B cell (primary cell): Measurements from ENCODE around the gene ERBB4. TPM values are rescaled to one million over a fixed set of nuclear protein-coding genes. Genes with fewer than 3 reads are reported as not detected.

Source experiments
- ATAC-seq: fragments of 200-7000 bp; cut with Tn5 transposase; one replicate; pipeline ENCODE4 v1.10.0; 2021; ENCODE audit warnings: low read depth, mild to moderate bottlenecking, moderate number of reproducible peaks, moderate library complexity
- CTCF ChIA-PET: fragments of 350-600 bp; sonication (Branson Sonifier 250); formaldehyde crosslinking; loops from one replicate; lab custom pipeline; 2021; ENCODE audit warnings: antibody characterized with exemption, inconsistent platforms; lab: Charles Lee
- POLR2A ChIA-PET: fragments of 350-600 bp; sonication (Branson Sonifier 250); formaldehyde crosslinking; loops from one replicate; lab custom pipeline; 2021; ENCODE audit warnings: antibody characterized with exemption; lab: Charles Lee
- DNase-seq: peaks from one replicate; pipeline ENCODE4 v3.0.0; 2013
- H2AFZ ChIP-seq: 2 replicates; pipeline ENCODE4 v1.6.1; 2012; ENCODE audit warnings: mild to moderate bottlenecking, low read depth, low read length; ENCODE audit not compliant: insufficient read depth, poor library complexity, severe bottlenecking
- H3K27ac ChIP-seq, 2 donors: 1 replicate in 1 of 2; 2 replicates in 1 of 2; pipeline ENCODE4 v1.5.1; 2012 to 2013; ENCODE audit warnings: low read length in 2 of 2, mild to moderate bottlenecking in 2 of 2, moderate library complexity in 1 of 2
- H3K27me3 ChIP-seq, 4 experiments: fragments of 200-600 bp in 1 of 4; sonication (generic) in 1 of 4; replicated peaks in 1 of 4; 1 replicate in 2 of 4; 2 replicates in 2 of 4; pipeline versions ENCODE4 v1.6.1 to v1.7.0; 2013 to 2016; ENCODE audit warnings: low read length in 3 of 4, mild to moderate bottlenecking in 2 of 4, mixed read lengths in 1 of 4, moderate library complexity in 1 of 4; ENCODE audit not compliant: insufficient read depth in 4 of 4, control insufficient read depth in 3 of 4; ENCODE audit errors: control extremely low read depth in 1 of 4
- H3K36me3 ChIP-seq, 2 experiments: replicated peaks in 1 of 2; 1 replicate in 1 of 2; 2 replicates in 1 of 2; pipeline versions ENCODE4 v1.6.1 to v1.7.1; 2013; ENCODE audit warnings: low read length in 1 of 2; ENCODE audit not compliant: insufficient read depth in 2 of 2, control insufficient read depth in 1 of 2; ENCODE audit errors: control extremely low read depth in 1 of 2, extremely low read depth in 1 of 2
- H3K4me1 ChIP-seq, 2 donors: fragments of 200-600 bp in 1 of 2; sonication (generic) in 1 of 2; 1 replicate in 1 of 2; 2 replicates in 1 of 2; pipeline versions ENCODE4 v1.5.1 to v1.6.1; 2013 to 2017; ENCODE audit warnings: low read length in 2 of 2; ENCODE audit not compliant: control insufficient read depth in 2 of 2, insufficient read depth in 2 of 2
- H3K4me2 ChIP-seq: replicated peaks from 2 replicates; pipeline ENCODE3; 2012; ENCODE audit warnings: mild to moderate bottlenecking, low read depth, low read length; ENCODE audit not compliant: poor library complexity, severe bottlenecking
- H3K4me3 ChIP-seq, 5 experiments: fragments of 200-600 bp in 1 of 5; sonication (generic) in 1 of 5; 1 replicate in 3 of 5; 2 replicates in 2 of 5; pipeline versions ENCODE4 v1.5.1 to v1.7.0; 2011 to 2016; ENCODE audit warnings: low read length in 4 of 5, mild to moderate bottlenecking in 4 of 5, low read depth in 2 of 5, control low read depth in 1 of 5, moderate library complexity in 1 of 5; ENCODE audit not compliant: insufficient read depth in 1 of 5; ENCODE audit errors: control extremely low read depth in 1 of 5, extremely low read depth in 1 of 5
- H3K79me2 ChIP-seq: fragments of 200-600 bp; sonication (generic); one replicate; pipeline ENCODE4 v1.6.0; 2016; ENCODE audit warnings: low read length; ENCODE audit not compliant: control insufficient read depth, insufficient read depth
- H3K9ac ChIP-seq: fragments of 200-600 bp; sonication (generic); 2 replicates; pipeline ENCODE4 v1.6.1; 2017; ENCODE audit warnings: mild to moderate bottlenecking, low read length, moderate library complexity
- H3K9me3 ChIP-seq, 3 donors: one replicate each; pipeline versions ENCODE4 v1.6.1 to v1.7.1; 2013; ENCODE audit warnings: low read length in 2 of 3; ENCODE audit not compliant: control insufficient read depth in 2 of 3, insufficient read depth in 1 of 3; ENCODE audit errors: control extremely low read depth in 1 of 3
- H4K20me1 ChIP-seq: 2 replicates; pipeline ENCODE4 v1.6.0; 2012; ENCODE audit warnings: mild to moderate bottlenecking, low read length; ENCODE audit not compliant: insufficient read depth, control insufficient read depth, poor library complexity, severe bottlenecking
- H3K27ac Mint-ChIP-seq: one replicate; pipeline ENCODE4 v1.8.0; 2021; ENCODE audit warnings: mixed read lengths
- H3K27me3 Mint-ChIP-seq: one replicate; pipeline ENCODE4 v1.8.0; 2021; ENCODE audit warnings: mixed read lengths
- H3K4me1 Mint-ChIP-seq: one replicate; pipeline ENCODE4 v1.8.0; 2021; ENCODE audit warnings: mixed read lengths
- H3K4me3 Mint-ChIP-seq: one replicate; pipeline ENCODE4 v1.8.0; 2021; ENCODE audit warnings: mixed read lengths
- H3K9me3 Mint-ChIP-seq: one replicate; pipeline ENCODE4 v1.8.0; 2022; ENCODE audit warnings: mixed read lengths; ENCODE audit not compliant: insufficient read depth
- CTCF ChIP-seq: fragments of 200-600 bp; IDR thresholded peaks from one replicate; pipeline ENCODE4 v1.8.0; 2022; ENCODE audit warnings: antibody characterized with exemption, mild to moderate bottlenecking
- EZH2 ChIP-seq: IDR thresholded peaks from 2 replicates; pipeline ENCODE4 v1.6.1; 2012; ENCODE audit warnings: borderline replicate concordance, low read depth, mild to moderate bottlenecking, moderate library complexity, low read length; ENCODE audit not compliant: insufficient read depth, poor library complexity, severe bottlenecking
- WGBS: methylation state at CpG from one replicate; pipeline ENCODE4 v1.1.5; 2013; ENCODE audit warnings: missing lambda C conversion rate; ENCODE audit not compliant: insufficient coverage; 5-methylcytosine and 5-hydroxymethylcytosine counted together
- intact Hi-C: fragments of 100-400 bp; cut with micrococcal nuclease; formaldehyde crosslinking; loops from one replicate; pipeline ENCODE4 v1.10.0; 2022
- polyA plus RNA-seq: library from polyadenylated mRNA; depleted of rRNA; stranded (reverse); fragments of >200 nt; gene quantifications from 2 replicates; pipeline ENCODE4 v1.2.3, GENCODE V29; 2012
- total RNA-seq, 2 donors: library from RNA; stranded (reverse); fragments of 120-200 nt in 1 of 2; gene quantifications; 1 replicate in 1 of 2; 2 replicates in 1 of 2; pipeline versions ENCODE4 v1.2.3 to v1.2.4, GENCODE V29; 2013 to 2022

The ERBB4 gene
- total and polyA plus RNA-seq, 2 donors (not counting 1 experiment from before 2014, with no cell fraction given), result not detected

GRCh38 chr2:211361383-211361782, 1177.2 kb downstream of the ERBB4 start:
- POLR2A ChIA-PET, result no interaction called here
- no peak overlapping the region for H2AFZ ChIP-seq
- H3K9me3 ChIP-seq, result no peaks in the 10 kb centered on the region
- Mint-ChIP-seq H3K27ac (no peak overlapping the region), H3K4me1 (no peaks in the 10 kb centered on the region), H3K4me3 (no peak overlapping the region), H3K27me3 (no peaks in the 10 kb centered on the region), H3K9me3 (peaks cover 5% of the 10 kb centered on the region)
- DNase-seq, result no peak
- no peak overlapping the region for H3K4me2 ChIP-seq
- no peak overlapping the region for H3K27ac ChIP-seq
- intact Hi-C loops, result no loop called here
- no peak overlapping the region for H3K4me3 ChIP-seq
- no peaks in the 10 kb centered on the region for H3K27me3 ChIP-seq
- no peaks in the 10 kb centered on the region for H3K79me2 ChIP-seq
- H3K4me1 ChIP-seq, result no peaks in the 10 kb centered on the region
- H4K20me1 ChIP-seq, result no peaks in the 10 kb centered on the region
- ATAC-seq, result no peak
- no peaks in the 10 kb centered on the region for H3K36me3 ChIP-seq
- CTCF ChIA-PET, result no interaction called here
- no peak overlapping the region for H3K9ac ChIP-seq
- no peak for TF ChIP-seq EZH2
- no peak for TF ChIP-seq CTCF
- no CpG with 5 or more reads among the region's 1 CpG for WGBS

- H3K27ac Mint-ChIP-seq, result no peak overlapping the region
- Histone ChIP-seq H3K9me3 (no peaks in the 10 kb centered on the region), H3K27ac (no peak overlapping the region), H3K4me3 (no peak overlapping the region), H3K27me3 (no peaks in the 10 kb centered on the region), H4K20me1 (no peaks in the 10 kb centered on the region), H3K4me2 (no peak overlapping the region), H3K79me2 (no peaks in the 10 kb centered on the region), H3K4me1 (no peaks in the 10 kb centered on the region), H3K9ac (no peak overlapping the region), H2AFZ (no peak overlapping the region), H3K36me3 (no peaks in the 10 kb centered on the region)
- intact Hi-C loops, result no loop called here
- TF ChIP-seq CTCF (no peak), EZH2 (no peak)
- no peak overlapping the region for H3K4me3 Mint-ChIP-seq
- ATAC-seq (no peak), DNase-seq (no peak)
- POLR2A ChIA-PET, result no interaction called here
- CTCF ChIA-PET, result no interaction called here
- H3K27me3 Mint-ChIP-seq, result no peaks in the 10 kb centered on the region
- H3K4me1 Mint-ChIP-seq, result no peaks in the 10 kb centered on the region
- H3K9me3 Mint-ChIP-seq, result peaks cover 5% of the 10 kb centered on the region
Measured at GRCh38 chr2:211359347-211359746, 1179.3 kb downstream of the ERBB4 start.
